Endodermal cell (in vitro differentiated cells): Measurements from ENCODE around the gene HOXA9. TPM values are rescaled to one million over a fixed set of nuclear protein-coding genes. Genes with fewer than 3 reads are reported as not detected.

Experiments used
- DNase-seq: peaks from one replicate; pipeline ENCODE4 v3.0.0-alpha.2; 2017
- H3K27ac ChIP-seq: 2 replicates; pipeline ENCODE4 v1.5.1; 2013; ENCODE audit warnings: mild to moderate bottlenecking, low read depth, low read length, moderate library complexity
- H3K27me3 ChIP-seq: 2 replicates; pipeline ENCODE4 v1.6.1; 2013; ENCODE audit warnings: mild to moderate bottlenecking, low read length, moderate library complexity; ENCODE audit not compliant: insufficient read depth, control insufficient read depth, poor library complexity, severe bottlenecking
- H3K36me3 ChIP-seq: 2 replicates; pipeline ENCODE4 v1.7.0; 2013; ENCODE audit warnings: mild to moderate bottlenecking, low read length, moderate library complexity; ENCODE audit not compliant: control insufficient read depth, insufficient read depth
- H3K4me1 ChIP-seq: one replicate; pipeline ENCODE4 v1.7.0; 2013; ENCODE audit warnings: low read length; ENCODE audit not compliant: control insufficient read depth, insufficient read depth
- H3K4me3 ChIP-seq: 2 replicates; pipeline ENCODE4 v1.5.1; 2013; ENCODE audit warnings: mild to moderate bottlenecking, low read length, moderate library complexity
- H3K9ac ChIP-seq: 2 replicates; pipeline ENCODE4 v1.6.1; 2013; ENCODE audit warnings: mild to moderate bottlenecking, low read length, moderate library complexity; ENCODE audit not compliant: poor library complexity, severe bottlenecking; ENCODE audit errors: extremely low read depth
- H3K9me3 ChIP-seq: 2 replicates; pipeline ENCODE4 v1.6.1; 2013; ENCODE audit warnings: mild to moderate bottlenecking, low read length, moderate library complexity; ENCODE audit not compliant: control insufficient read depth
- H3K27ac Mint-ChIP-seq: 2 replicates; pipeline ENCODE4 v1.8.0; 2020; ENCODE audit warnings: mixed read lengths
- H3K27me3 Mint-ChIP-seq: 2 replicates; pipeline ENCODE4 v1.8.0; 2021; ENCODE audit warnings: mild to moderate bottlenecking, mixed read lengths; ENCODE audit not compliant: insufficient read depth
- H3K36me3 Mint-ChIP-seq: 2 replicates; pipeline ENCODE4 v1.8.0; 2020; ENCODE audit warnings: low read depth, mixed read lengths
- H3K4me1 Mint-ChIP-seq: 2 replicates; pipeline ENCODE4 v1.8.0; 2020; ENCODE audit warnings: mixed read lengths
- H3K4me3 Mint-ChIP-seq: 2 replicates; pipeline ENCODE4 v1.8.0; 2020; ENCODE audit warnings: mild to moderate bottlenecking, moderate library complexity, mixed read lengths
- H3K9me3 Mint-ChIP-seq: 2 replicates; pipeline ENCODE4 v1.8.0; 2020; ENCODE audit warnings: mild to moderate bottlenecking, mixed read lengths
- WGBS, 2 experiments: methylation state at CpG; one replicate each; pipeline versions ENCODE4 v1.1.5 to v1.1.7; 2013; ENCODE audit warnings: missing lambda C conversion rate in 2 of 2, mixed read lengths in 1 of 2; ENCODE audit not compliant: insufficient coverage in 1 of 2, insufficient read length in 1 of 2; 5-methylcytosine and 5-hydroxymethylcytosine counted together
- total RNA-seq, 2 donors: library from RNA; stranded (reverse); fragmentation: NEBNext Ultra II Directional in 1 of 2; extraction: Animal tissue kit (Norgen Biotek cat#: 25700) in 1 of 2; gene quantifications; 2 replicates in 1 of 2; 3 replicates in 1 of 2; pipeline ENCODE4 v1.2.1, GENCODE V29; 2021
- TF ChIP-seq, protein P1 (sequence below): fragments of 200-600 bp; sonication (generic); conservative IDR thresholded peaks from 2 replicates; pipeline ENCODE4 v1.5.0; 2021; ENCODE audit warnings: antibody characterized with exemption, mild to moderate bottlenecking

Gene HOXA9
- total RNA-seq, 2 donors from 2014 or later: not detected

DNA sequence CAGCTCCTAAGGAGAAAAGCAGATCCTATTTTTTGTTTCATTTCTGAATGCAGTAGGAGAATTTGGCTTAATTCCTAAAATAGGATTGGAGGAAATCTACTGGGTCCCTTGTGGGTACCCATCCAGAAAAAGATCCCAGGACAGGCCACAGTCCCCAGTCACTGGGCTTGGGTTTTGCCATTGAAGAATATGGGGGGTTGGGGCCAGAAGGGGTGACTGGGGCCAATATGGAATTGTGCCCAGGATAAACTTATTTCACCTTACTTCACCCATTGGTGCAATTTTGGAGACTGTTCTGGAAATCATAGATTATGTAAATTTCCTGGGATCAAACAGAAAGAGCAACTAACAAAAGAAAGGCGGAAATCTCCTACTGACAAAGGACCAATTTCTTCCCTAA lies 26.9 kb downstream of the HOXA9 start:
- no peaks in the 10 kb centered on the region for H3K36me3 Mint-ChIP-seq
- TF ChIP-seq, protein P1, sequence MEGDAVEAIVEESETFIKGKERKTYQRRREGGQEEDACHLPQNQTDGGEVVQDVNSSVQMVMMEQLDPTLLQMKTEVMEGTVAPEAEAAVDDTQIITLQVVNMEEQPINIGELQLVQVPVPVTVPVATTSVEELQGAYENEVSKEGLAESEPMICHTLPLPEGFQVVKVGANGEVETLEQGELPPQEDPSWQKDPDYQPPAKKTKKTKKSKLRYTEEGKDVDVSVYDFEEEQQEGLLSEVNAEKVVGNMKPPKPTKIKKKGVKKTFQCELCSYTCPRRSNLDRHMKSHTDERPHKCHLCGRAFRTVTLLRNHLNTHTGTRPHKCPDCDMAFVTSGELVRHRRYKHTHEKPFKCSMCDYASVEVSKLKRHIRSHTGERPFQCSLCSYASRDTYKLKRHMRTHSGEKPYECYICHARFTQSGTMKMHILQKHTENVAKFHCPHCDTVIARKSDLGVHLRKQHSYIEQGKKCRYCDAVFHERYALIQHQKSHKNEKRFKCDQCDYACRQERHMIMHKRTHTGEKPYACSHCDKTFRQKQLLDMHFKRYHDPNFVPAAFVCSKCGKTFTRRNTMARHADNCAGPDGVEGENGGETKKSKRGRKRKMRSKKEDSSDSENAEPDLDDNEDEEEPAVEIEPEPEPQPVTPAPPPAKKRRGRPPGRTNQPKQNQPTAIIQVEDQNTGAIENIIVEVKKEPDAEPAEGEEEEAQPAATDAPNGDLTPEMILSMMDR: no peak
- no peak overlapping the region for H3K9ac ChIP-seq
- DNase-seq: no peak
- no peak overlapping the region for H3K4me3 ChIP-seq
- H3K4me3 Mint-ChIP-seq: no peak overlapping the region
- H3K27me3 ChIP-seq: peaks cover 100% of the 10 kb centered on the region
- no peaks in the 10 kb centered on the region for H3K36me3 ChIP-seq
- H3K27ac Mint-ChIP-seq: no peak overlapping the region
- peaks cover 9% of the 10 kb centered on the region for H3K4me1 Mint-ChIP-seq
- no peaks in the 10 kb centered on the region for H3K9me3 ChIP-seq
- H3K27ac ChIP-seq: no peak overlapping the region
- H3K9me3 Mint-ChIP-seq: no peaks in the 10 kb centered on the region
- 52% methylated on average over 1 of the region's 1 CpG; no CpG with 5 or more reads in 1 of the 2 experiments for WGBS, 2 experiments
- H3K4me1 ChIP-seq: no peaks in the 10 kb centered on the region
- peaks cover 100% of the 10 kb centered on the region for H3K27me3 Mint-ChIP-seq

DNA sequence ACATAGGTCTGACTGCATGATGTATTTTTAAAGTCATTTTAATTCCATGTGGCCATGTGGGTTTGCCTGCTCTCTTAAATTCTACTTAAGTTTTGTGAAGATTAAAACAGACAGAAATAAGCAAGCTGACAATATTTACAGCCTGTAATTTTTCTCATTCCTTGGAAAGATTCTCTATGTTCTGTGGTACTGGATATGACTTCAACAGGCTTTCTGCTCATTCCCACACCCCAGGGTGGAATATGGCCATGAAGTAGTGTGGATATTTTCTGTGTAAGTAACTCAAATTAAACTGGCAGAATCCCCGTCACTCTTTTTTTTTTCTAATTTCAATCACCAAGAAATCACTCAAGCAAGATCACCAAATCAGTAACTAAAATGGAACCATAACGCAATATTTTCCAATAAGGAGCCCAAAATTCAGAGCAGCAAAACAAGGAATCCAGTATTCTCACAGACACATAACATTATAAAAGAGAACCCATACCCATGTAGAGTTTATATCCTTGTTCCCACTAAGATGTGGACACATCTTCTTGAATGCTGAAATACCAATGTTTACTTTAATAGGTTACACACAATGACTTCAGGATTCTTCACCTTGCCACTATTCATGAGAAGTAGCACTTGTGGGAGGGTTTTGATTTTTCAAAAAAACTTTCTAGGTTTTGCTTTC lies 27.6 kb downstream of the HOXA9 start:
- TF ChIP-seq, protein P1: no peak
- H3K9me3 Mint-ChIP-seq: no peaks in the 10 kb centered on the region
- H3K4me3 Mint-ChIP-seq: no peak overlapping the region
- no peak overlapping the region for H3K27ac Mint-ChIP-seq
- Histone ChIP-seq H3K9ac (no peak overlapping the region), H3K4me1 (no peaks in the 10 kb centered on the region), H3K4me3 (no peak overlapping the region), H3K27ac (no peak overlapping the region), H3K27me3 (peaks cover 100% of the 10 kb centered on the region), H3K36me3 (no peaks in the 10 kb centered on the region), H3K9me3 (no peaks in the 10 kb centered on the region)
- 63% methylated on average over 1 to 2 of the region's 2 CpGs for WGBS, 2 experiments
- H3K4me1 Mint-ChIP-seq: peaks cover 6% of the 10 kb centered on the region
- no peaks in the 10 kb centered on the region for H3K36me3 Mint-ChIP-seq
- DNase-seq: no peak
- H3K27me3 Mint-ChIP-seq: peaks cover 100% of the 10 kb centered on the region

DNA sequence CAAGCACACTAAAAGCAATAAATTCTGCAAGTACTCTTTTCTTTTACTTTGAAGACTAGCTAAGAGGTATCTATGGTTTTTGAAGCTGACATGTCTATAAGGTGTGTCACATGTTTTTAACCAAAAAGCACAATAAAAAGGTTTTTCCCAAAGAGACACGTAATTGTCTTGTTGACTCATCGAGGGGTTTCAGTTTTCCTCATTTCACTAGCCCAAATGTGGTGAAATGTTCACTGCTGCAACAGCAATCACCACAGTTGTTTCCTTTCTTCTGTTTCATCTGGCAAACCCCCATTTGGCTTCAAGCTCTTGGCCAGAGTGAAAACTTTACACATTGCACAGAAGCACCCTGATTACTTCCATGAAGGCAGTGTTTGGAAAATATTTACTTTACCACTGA lies 30.9 kb downstream of the HOXA9 start:
- no peaks in the 10 kb centered on the region for H3K4me1 Mint-ChIP-seq
- Histone ChIP-seq H3K27me3 (peaks cover 99% of the 10 kb centered on the region), H3K4me3 (no peak overlapping the region), H3K9ac (no peak overlapping the region), H3K4me1 (no peaks in the 10 kb centered on the region), H3K27ac (no peak overlapping the region), H3K9me3 (no peaks in the 10 kb centered on the region), H3K36me3 (no peaks in the 10 kb centered on the region)
- no peaks in the 10 kb centered on the region for H3K9me3 Mint-ChIP-seq
- 14 to 17% methylated on average over 2 of the region's 2 CpGs for WGBS, 2 experiments
- no peak overlapping the region for H3K4me3 Mint-ChIP-seq
- no peak for DNase-seq
- TF ChIP-seq, protein P1: no peak
- H3K27ac Mint-ChIP-seq: no peak overlapping the region
- peaks cover 97% of the 10 kb centered on the region for H3K27me3 Mint-ChIP-seq
- no peaks in the 10 kb centered on the region for H3K36me3 Mint-ChIP-seq
